Activated naive CD8-positive, alpha-beta T cell (primary cell): ENCODE measurements around the gene LDLRAD3.

ENCODE experiments used
- H3K27ac Mint-ChIP-seq: one replicate; pipeline ENCODE4 v1.8.0; 2021; ENCODE audit warnings: mixed read lengths
- H3K27me3 Mint-ChIP-seq: one replicate; pipeline ENCODE4 v1.8.0; 2021; ENCODE audit warnings: mixed read lengths
- H3K36me3 Mint-ChIP-seq: one replicate; pipeline ENCODE4 v1.8.0; 2021; ENCODE audit warnings: mixed read lengths
- H3K4me1 Mint-ChIP-seq: one replicate; pipeline ENCODE4 v1.8.0; 2021; ENCODE audit warnings: low read depth, mixed read lengths
- H3K4me3 Mint-ChIP-seq: one replicate; pipeline ENCODE4 v1.8.0; 2021; ENCODE audit warnings: mild to moderate bottlenecking, mixed read lengths
- H3K9me3 Mint-ChIP-seq: one replicate; pipeline ENCODE4 v1.8.0; 2021; ENCODE audit warnings: low read depth, mixed read lengths

LDLRAD3 gene

DNA sequence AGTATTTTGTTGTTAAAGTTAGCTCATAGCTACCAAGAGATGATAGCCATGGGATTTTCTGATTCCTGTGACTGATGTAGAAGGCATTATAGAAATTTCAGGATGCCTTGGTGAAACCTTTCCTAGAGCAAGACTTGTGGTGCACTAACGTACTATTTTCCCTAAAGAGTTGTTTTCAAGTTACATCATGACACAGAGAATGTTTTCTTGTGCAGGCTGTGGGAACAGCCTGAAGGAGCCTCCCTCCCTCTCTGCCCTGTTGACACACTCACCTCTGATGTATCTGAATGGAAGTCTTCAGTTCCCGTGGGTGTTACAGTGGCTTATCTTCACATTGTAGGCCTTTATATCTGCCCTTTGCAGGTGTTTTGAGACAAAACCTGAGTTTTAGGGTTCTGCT lies 121.6 kb downstream of the LDLRAD3 start:
- Mint-ChIP-seq H3K27ac (no peak overlapping the region), H3K27me3 (peaks cover 10% of the 10 kb centered on the region), H3K9me3 (peaks cover 4% of the 10 kb centered on the region), H3K36me3 (no peaks in the 10 kb centered on the region), H3K4me3 (no peak overlapping the region), H3K4me1 (no peaks in the 10 kb centered on the region)

- H3K4me1 Mint-ChIP-seq = no peaks in the 10 kb centered on the region
- H3K36me3 Mint-ChIP-seq = no peaks in the 10 kb centered on the region
- H3K27ac Mint-ChIP-seq = no peak overlapping the region
- no peak overlapping the region for H3K4me3 Mint-ChIP-seq
- H3K27me3 Mint-ChIP-seq = peaks cover 12% of the 10 kb centered on the region
- H3K9me3 Mint-ChIP-seq = peaks cover 4% of the 10 kb centered on the region
These were observed 123.0 kb downstream of the LDLRAD3 start for GRCh38 chr11:36066891-36067290.

- Mint-ChIP-seq H3K4me3 (no peak overlapping the region), H3K36me3 (no peaks in the 10 kb centered on the region)
These were observed 125.8 kb downstream of the LDLRAD3 start for GRCh38 chr11:36069576-36070212.

DNA sequence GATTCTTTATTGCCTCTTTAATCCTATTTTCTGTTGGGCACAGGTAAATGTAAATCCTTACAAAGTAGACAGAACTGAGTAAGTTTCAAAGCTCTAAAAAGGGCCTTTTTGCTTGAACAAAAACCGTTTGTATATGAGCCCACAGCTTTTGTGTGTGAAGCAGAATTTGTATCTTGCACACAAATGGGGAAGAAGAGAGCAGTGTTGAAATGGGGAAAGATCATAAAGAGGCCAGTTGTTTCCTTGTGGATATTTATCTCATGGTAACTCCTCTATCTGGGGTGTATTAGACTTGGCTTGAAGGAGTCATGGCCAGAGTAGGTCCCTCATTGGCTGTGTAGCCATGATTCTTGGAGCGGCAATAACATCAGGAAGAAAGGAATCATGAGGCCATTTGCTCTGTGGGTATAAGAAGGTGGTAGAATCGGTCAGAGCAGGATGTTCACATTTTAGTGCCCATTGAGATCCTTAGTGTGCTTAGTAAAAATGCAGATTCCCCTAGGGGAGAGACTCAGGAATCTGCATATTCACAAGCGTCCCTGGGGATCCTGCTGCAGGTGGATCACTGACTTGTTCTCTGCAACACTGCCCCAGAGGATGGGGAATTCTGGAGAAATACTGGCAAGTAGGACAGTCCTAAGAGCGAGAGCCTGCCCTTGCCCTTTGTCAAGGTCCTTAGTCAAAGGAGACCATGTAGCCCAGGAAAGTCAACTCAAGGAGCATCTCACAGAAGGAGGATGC lies 126.5 kb downstream of the LDLRAD3 start:
- Mint-ChIP-seq H3K9me3 (peaks cover 6% of the 10 kb centered on the region), H3K36me3 (no peaks in the 10 kb centered on the region), H3K4me3 (no peak overlapping the region), H3K27me3 (peaks cover 9% of the 10 kb centered on the region), H3K27ac (no peak overlapping the region), H3K4me1 (no peaks in the 10 kb centered on the region)

More at GRCh38 chr11:36069576-36070212, 125.8 kb downstream of the LDLRAD3 start:
- Mint-ChIP-seq H3K27ac (no peak overlapping the region), H3K27me3 (peaks cover 12% of the 10 kb centered on the region), H3K4me1 (no peaks in the 10 kb centered on the region), H3K9me3 (peaks cover 4% of the 10 kb centered on the region)

- Mint-ChIP-seq H3K27ac (no peak overlapping the region), H3K9me3 (peaks cover 10% of the 10 kb centered on the region), H3K27me3 (peaks cover 9% of the 10 kb centered on the region), H3K36me3 (no peaks in the 10 kb centered on the region), H3K4me1 (no peaks in the 10 kb centered on the region), H3K4me3 (no peak overlapping the region)
These were observed 127.1 kb downstream of the LDLRAD3 start for GRCh38 chr11:36070954-36071330.

DNA sequence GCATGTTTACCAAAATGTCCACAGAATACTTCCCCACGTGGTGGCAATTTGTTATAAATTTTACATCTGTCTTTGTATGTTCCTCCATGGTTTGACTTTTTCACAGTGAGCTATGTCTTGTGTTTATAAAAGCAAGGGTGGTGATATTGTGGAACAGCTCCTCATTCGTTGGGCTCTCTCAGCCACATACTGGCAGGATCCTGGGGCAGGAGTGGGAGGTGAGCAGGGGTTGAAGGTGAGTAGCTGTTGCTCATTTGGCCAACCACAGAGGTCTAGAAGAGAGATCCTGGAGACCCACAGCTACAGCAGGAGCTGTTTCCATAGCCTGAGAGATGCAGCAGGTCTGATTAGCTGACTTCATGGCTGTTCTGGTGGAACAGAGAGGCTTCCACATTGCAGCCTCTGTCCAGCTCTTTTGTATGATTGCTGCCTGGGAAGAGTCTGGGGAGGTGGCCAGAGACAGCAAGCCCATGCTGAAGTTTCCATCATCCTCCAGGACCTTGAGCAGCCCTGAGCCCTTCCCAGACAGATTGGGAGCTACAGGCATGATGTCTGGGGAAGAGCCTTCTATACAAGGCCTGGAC lies 128.1 kb downstream of the LDLRAD3 start:
- no peak overlapping the region for H3K27ac Mint-ChIP-seq
- no peaks in the 10 kb centered on the region for H3K4me1 Mint-ChIP-seq
- H3K36me3 Mint-ChIP-seq = no peaks in the 10 kb centered on the region
- no peak overlapping the region for H3K4me3 Mint-ChIP-seq
- H3K9me3 Mint-ChIP-seq = peaks cover 7% of the 10 kb centered on the region
- peaks cover 6% of the 10 kb centered on the region for H3K27me3 Mint-ChIP-seq

DNA sequence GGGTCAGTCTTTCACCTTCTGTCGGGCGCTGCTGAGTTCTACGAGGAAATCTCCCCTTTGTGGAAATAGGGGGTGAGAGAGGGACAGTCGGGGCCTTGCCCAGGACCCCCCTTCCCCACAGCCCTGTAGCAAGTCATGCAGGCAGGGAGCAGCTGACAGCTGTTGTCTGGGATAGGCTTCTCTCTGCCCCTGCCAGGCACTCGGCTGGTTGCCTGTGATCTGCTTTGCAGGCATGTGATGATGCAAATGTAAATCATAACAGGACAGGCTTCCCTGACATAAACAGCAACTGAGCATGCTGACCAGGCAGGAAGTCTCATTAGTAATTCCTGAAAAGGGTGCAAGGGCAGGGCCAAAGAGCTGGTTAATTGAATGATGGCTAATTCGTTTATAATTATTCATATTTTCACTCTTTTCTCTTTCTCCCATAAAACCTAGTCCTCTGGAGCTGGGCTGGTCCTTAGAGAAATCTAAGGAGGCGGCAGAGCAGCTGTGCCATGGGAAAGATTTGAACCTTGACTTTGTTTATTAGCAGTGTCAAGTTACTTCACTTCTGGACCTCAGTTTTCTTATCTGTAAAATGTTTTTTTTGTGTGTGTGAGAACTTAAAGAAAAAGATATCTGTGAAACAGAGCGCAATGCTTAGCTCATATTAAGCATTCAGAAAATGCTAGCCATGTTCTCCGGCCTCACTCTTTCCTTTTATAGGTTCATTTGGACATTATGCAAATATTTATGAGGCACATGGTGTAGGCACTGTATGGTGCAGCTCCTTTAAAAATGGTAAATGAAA lies 129.7 kb downstream of the LDLRAD3 start:
- Mint-ChIP-seq H3K4me3 (no peak overlapping the region), H3K36me3 (no peaks in the 10 kb centered on the region), H3K4me1 (no peaks in the 10 kb centered on the region), H3K9me3 (peaks cover 6% of the 10 kb centered on the region), H3K27ac (no peak overlapping the region), H3K27me3 (peaks cover 7% of the 10 kb centered on the region)

DNA sequence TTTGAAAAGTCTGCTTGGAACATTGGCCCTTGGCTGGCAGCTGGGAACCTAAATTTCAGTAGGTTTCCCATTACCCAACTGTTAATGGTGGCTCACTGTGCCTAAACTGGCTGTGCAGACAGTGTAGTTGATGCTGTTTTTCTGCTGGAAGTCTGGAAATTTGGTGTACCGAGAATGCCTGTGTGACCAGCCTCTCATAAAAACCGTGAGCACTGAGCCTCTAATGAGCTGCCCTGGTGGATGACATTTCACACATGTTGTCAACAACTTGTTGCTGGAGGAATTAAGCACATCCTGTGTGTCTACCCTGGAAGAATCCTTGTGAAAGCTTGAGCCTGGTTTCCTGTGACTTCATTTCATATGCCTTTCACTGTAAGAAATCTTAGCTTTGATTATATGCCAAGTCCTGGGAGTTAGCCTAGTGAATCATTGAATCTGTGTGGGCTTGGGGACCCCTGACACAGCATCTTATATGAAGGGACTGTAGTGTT lies 131.1 kb downstream of the LDLRAD3 start:
- no peaks in the 10 kb centered on the region for H3K36me3 Mint-ChIP-seq
- H3K4me1 Mint-ChIP-seq = no peaks in the 10 kb centered on the region
- peaks cover 6% of the 10 kb centered on the region for H3K9me3 Mint-ChIP-seq
- H3K27ac Mint-ChIP-seq = no peak overlapping the region
- peaks cover 7% of the 10 kb centered on the region for H3K27me3 Mint-ChIP-seq
- H3K4me3 Mint-ChIP-seq = no peak overlapping the region

GRCh38 chr11:36077368-36077767 lies 133.5 kb downstream of the LDLRAD3 start:
- Mint-ChIP-seq H3K4me3 (no peak overlapping the region), H3K27me3 (peaks cover 7% of the 10 kb centered on the region), H3K36me3 (no peaks in the 10 kb centered on the region), H3K9me3 (peaks cover 6% of the 10 kb centered on the region), H3K4me1 (no peaks in the 10 kb centered on the region), H3K27ac (no peak overlapping the region)

DNA sequence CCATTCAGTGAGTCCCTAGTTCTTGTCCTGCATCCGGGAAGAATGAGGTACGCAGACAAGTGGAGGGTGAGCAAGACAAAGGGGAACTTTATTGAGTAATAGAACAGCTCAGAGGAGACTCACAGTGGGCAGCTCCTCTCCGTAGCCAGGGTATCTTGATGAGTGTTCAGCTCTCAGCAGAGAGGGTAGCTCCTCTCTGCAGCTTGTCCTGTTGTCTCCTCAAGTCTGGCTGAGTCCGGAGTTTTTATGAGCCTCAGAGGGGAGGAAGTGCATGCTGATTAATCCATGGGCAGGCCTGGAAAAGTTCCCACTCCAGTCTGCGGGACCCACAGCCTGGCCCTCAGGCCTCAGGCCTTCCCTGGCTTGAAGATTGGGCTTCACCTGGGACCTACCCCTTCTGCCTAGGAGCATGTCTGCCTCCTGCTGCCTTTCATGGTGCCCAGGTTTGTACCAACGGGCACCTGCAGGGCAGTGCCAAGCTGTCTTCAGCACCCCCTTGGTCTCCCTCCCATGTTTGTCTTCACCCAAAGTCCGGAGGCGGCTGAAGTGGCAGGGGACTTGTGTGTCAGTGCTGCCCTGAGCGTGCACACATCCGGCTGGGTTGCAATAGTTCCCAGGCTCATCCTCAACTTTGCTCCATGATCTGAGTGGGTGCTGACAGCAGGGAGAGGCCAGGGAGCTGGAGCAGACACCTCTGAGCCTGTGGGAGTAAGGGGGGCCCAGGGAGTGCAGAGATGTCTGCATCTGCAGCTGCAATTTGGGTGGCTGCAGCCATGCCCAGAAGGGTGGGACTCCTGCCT lies 134.2 kb downstream of the LDLRAD3 start:
- H3K9me3 Mint-ChIP-seq = peaks cover 6% of the 10 kb centered on the region
- H3K4me1 Mint-ChIP-seq = no peaks in the 10 kb centered on the region
- H3K27me3 Mint-ChIP-seq = peaks cover 9% of the 10 kb centered on the region
- no peak overlapping the region for H3K4me3 Mint-ChIP-seq
- H3K27ac Mint-ChIP-seq = no peak overlapping the region
- no peaks in the 10 kb centered on the region for H3K36me3 Mint-ChIP-seq

- H3K27me3 Mint-ChIP-seq = peaks cover 7% of the 10 kb centered on the region
- H3K36me3 Mint-ChIP-seq = no peaks in the 10 kb centered on the region
- peaks cover 6% of the 10 kb centered on the region for H3K9me3 Mint-ChIP-seq
- H3K4me3 Mint-ChIP-seq = no peak overlapping the region
- H3K4me1 Mint-ChIP-seq = no peaks in the 10 kb centered on the region
- H3K27ac Mint-ChIP-seq = no peak overlapping the region
These were observed 134.8 kb downstream of the LDLRAD3 start for GRCh38 chr11:36078686-36079055.

GRCh38 chr11:36079878-36080675 lies 136.2 kb downstream of the LDLRAD3 start:
- Mint-ChIP-seq H3K36me3 (no peaks in the 10 kb centered on the region), H3K27me3 (peaks cover 7% of the 10 kb centered on the region), H3K4me1 (no peaks in the 10 kb centered on the region), H3K4me3 (no peak overlapping the region), H3K27ac (no peak overlapping the region), H3K9me3 (peaks cover 6% of the 10 kb centered on the region)

DNA sequence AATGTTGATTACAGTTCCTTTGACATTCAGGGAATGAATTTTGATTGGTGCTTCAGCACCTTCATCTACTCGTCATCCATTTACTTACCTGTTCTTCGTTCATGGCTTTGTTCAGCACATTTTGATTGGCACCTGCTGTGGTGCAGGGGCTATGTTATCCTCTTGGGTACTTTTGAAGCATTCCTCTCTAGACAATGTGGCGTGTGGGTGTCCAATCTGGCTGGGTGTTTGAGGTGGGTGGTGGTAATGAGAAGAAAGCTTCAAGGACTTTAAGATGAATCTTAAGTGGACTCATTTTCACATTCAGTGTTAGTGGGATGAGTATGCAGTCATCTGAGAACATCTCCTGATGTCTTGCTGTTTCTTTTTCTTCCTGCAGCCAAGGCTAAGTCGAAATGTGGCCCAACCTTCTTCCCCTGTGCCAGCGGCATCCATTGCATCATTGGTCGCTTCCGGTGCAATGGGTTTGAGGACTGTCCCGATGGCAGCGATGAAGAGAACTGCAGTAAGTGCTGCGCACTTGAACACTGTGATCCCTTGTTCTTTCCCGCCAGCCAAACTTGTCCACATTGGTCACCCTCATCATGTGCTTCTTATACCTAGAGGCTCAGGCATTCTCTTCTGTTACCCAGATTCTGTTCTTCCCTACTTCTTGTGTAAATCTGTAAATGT lies 137.5 kb downstream of the LDLRAD3 start:
- H3K27ac Mint-ChIP-seq = no peak overlapping the region
- H3K9me3 Mint-ChIP-seq = no peaks in the 10 kb centered on the region
- H3K4me1 Mint-ChIP-seq = no peaks in the 10 kb centered on the region
- no peaks in the 10 kb centered on the region for H3K36me3 Mint-ChIP-seq
- no peak overlapping the region for H3K4me3 Mint-ChIP-seq
- peaks cover 7% of the 10 kb centered on the region for H3K27me3 Mint-ChIP-seq
